Stomach (tissue), 9 donors: ENCODE measurements around the gene PPP1R9B. TPM values are rescaled to one million over a fixed set of nuclear protein-coding genes. Genes with fewer than 3 reads are reported as not detected.
A peak's percentile ranks its signal among the peaks of the same experiment; 100 is the strongest.

Source experiments
- DNase-seq, 2 donors: peaks; one replicate each; pipeline versions ENCODE4 v3.0.0 to v3.0.0-alpha.2; 2013 to 2019
- H3K27ac ChIP-seq, 5 donors: fragments of 200-600 bp in 4 of 5; sonication (generic) in 4 of 5; one replicate each; pipeline ENCODE4 v1.5.1; 2013 to 2019; ENCODE audit warnings: mild to moderate bottlenecking in 1 of 5, moderate library complexity in 1 of 5
- H3K27me3 ChIP-seq, 3 donors: fragments of 200-600 bp; sonication (generic); one replicate each; pipeline ENCODE4 v1.5.1; 2017 to 2019; ENCODE audit warnings: mixed run types in 1 of 3
- H3K36me3 ChIP-seq, 4 donors: fragments of 200-600 bp; sonication (generic); 1 replicate in 3 of 4; 2 replicates in 1 of 4; pipeline ENCODE4 v1.5.1; 2016 to 2019
- H3K4me1 ChIP-seq, 4 donors: fragments of 200-600 bp; sonication (generic); one replicate each; pipeline ENCODE4 v1.5.1; 2016 to 2019
- H3K4me3 ChIP-seq, 4 donors: fragments of 200-600 bp; sonication (generic) in 3 of 4; one replicate each; pipeline ENCODE4 v1.5.1; 2016 to 2019; ENCODE audit warnings: mild to moderate bottlenecking in 1 of 4
- H3K9me3 ChIP-seq, 4 donors: fragments of 200-600 bp; sonication (generic); one replicate each; pipeline ENCODE4 v1.5.1; 2016 to 2019
- EP300 ChIP-seq: sonication (generic); formaldehyde crosslinking; IDR thresholded peaks from one replicate; pipeline ENCODE4 v1.6.1; 2017; ENCODE audit warnings: antibody characterized with exemption
- POLR2A ChIP-seq, 4 donors: fragments of 450-650 bp; IDR thresholded peaks; one replicate each; pipeline ENCODE4 v1.6.1; 2016; ENCODE audit warnings: antibody characterized with exemption in 4 of 4, control low read depth in 2 of 4, mild to moderate bottlenecking in 1 of 4, moderate library complexity in 1 of 4
- POLR2AphosphoS5 ChIP-seq, 3 donors: sonication (generic); formaldehyde crosslinking; IDR thresholded peaks; one replicate each; pipeline ENCODE4 v1.6.1; 2016; ENCODE audit warnings: antibody characterized with exemption in 3 of 3
- WGBS, 5 donors: extraction: QIAGEN DNeasy Blood & Tissue Kit in 3 of 5; methylation state at CpG; one replicate each; pipeline versions ENCODE4 v1.1.5 to v1.1.7; 2013 to 2018; 5-methylcytosine and 5-hydroxymethylcytosine counted together
- intact Hi-C: fragments of 100-400 bp; cut with DNase I; formaldehyde crosslinking; loops from one replicate; pipeline ENCODE4 v1.15.1; 2023; ENCODE audit warnings: low total_unique reads
- polyA plus RNA-seq, 3 donors: library from polyadenylated mRNA; stranded (reverse); fragments of 200-250 nt; gene quantifications; one replicate each; pipeline ENCODE4 v1.2.3, GENCODE V29; 2013
- total RNA-seq, 5 donors: library from RNA; depleted of rRNA; stranded (reverse); fragments of >200 nt; gene quantifications; one replicate each; pipeline versions ENCODE4 v1.1.0 to v1.2.3, GENCODE V29; 2014 to 2016
- TF ChIP-seq, protein P1 (sequence below), 7 experiments: fragments of 450-650 bp in 4 of 7; fragments of 200-600 bp in 3 of 7; sonication (generic) in 3 of 7; IDR thresholded peaks; one replicate each; pipeline ENCODE4 v1.5.1; 2016 to 2019; ENCODE audit warnings: antibody characterized with exemption in 7 of 7, control low read depth in 2 of 7, mild to moderate bottlenecking in 1 of 7
- donor health status: healthy with polysubstance abuse.
- donor health status: Bipolar disorder and iron deficiency.
- donor health status: healthy.

Gene PPP1R9B
- total and polyA plus RNA-seq, 8 donors, result 11.6 to 64.2 (median 18.9) TPM

DNA sequence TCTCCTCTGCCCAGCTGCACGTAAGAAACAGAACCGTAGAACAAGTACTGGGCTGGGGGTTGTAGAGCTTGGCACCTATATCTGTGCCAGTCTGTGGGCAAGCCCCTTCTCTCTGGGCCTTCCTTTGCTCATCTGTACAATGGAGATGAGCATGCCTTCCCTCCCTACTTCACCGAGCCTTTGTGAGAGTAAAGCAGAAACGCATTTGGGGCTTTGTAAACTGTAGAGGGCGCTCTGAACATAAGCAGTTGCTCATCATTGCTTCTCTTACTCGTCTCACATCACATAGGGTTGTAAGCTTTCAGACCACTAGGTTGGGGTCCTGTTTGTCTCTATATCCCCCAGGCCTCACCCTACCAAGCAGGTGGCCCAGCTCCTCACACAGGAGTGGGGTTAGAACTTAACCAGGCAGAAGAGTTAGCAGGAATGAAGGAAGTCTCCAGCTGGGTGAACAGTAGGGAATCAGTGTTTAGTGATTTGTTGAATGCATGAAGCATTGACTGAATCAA, 35.6 kb downstream of the PPP1R9B start:
- WGBS, 5 donors, result 13 to 22% (median 19%) methylated on average over 6 of the region's 6 CpGs
- peaks cover 0 to 33% (median 10%) of the 10 kb centered on the region in 3 donors for H3K27me3 ChIP-seq
- intact Hi-C loops, result no loop called here

DNA sequence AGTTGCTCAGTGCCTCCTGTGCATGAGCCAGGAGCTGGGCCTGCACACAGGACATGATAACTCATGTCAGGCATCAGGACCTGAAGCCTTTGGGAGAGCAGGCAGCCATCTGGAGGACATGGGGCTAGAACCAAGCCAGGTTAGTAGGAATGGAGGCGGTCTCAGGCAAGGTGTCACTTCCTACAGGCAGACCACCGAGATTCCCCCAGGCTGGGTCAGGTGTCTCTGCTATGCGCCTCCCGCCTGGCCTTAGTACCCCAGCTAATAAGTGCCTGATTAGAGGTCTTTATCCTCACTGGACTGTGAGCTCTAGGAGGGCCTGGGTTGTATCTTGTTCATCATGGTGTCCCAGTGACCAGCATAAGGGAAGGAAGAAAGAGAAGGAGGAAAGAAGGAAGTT, 36.1 kb downstream of the PPP1R9B start:
- 71 to 87% (median 80%) methylated on average over 2 to 4 of the region's 4 CpGs for WGBS, 5 donors
- H3K4me3 ChIP-seq, result no peak overlapping the region
- H3K36me3 ChIP-seq, result peaks cover 0 to 21% (median 20%) of the 10 kb centered on the region in 4 donors
- peaks cover 39 to 60% (median 47%) of the 10 kb centered on the region in 4 donors for H3K4me1 ChIP-seq
- TF ChIP-seq POLR2A (IDR thresholded peaks at IDR 0.05) (no peak), POLR2AphosphoS5 (IDR thresholded peaks at IDR 0.05) (no peak), EP300 (no peak)
- TF ChIP-seq, protein P1, sequence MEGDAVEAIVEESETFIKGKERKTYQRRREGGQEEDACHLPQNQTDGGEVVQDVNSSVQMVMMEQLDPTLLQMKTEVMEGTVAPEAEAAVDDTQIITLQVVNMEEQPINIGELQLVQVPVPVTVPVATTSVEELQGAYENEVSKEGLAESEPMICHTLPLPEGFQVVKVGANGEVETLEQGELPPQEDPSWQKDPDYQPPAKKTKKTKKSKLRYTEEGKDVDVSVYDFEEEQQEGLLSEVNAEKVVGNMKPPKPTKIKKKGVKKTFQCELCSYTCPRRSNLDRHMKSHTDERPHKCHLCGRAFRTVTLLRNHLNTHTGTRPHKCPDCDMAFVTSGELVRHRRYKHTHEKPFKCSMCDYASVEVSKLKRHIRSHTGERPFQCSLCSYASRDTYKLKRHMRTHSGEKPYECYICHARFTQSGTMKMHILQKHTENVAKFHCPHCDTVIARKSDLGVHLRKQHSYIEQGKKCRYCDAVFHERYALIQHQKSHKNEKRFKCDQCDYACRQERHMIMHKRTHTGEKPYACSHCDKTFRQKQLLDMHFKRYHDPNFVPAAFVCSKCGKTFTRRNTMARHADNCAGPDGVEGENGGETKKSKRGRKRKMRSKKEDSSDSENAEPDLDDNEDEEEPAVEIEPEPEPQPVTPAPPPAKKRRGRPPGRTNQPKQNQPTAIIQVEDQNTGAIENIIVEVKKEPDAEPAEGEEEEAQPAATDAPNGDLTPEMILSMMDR (IDR thresholded peaks at IDR 0.05), result no peak
- DNase-seq, result no peak
- H3K27ac ChIP-seq, result no peak overlapping the region
- peaks cover 0 to 33% (median 10%) of the 10 kb centered on the region in 3 donors for H3K27me3 ChIP-seq
- intact Hi-C loops, result no loop called here
- H3K9me3 ChIP-seq, result no peaks in the 10 kb centered on the region

More for the DNA sequence above, 35.6 kb downstream of the PPP1R9B start:
- TF ChIP-seq, protein P1 (IDR thresholded peaks at IDR 0.05), result peak in 5 of 7 experiments; percentile 18 to 43 (median 29)
- no peak for TF ChIP-seq POLR2AphosphoS5 (IDR thresholded peaks at IDR 0.05)
- TF ChIP-seq EP300, result no peak
- DNase-seq, result peak; percentile 45 to 75
- H3K4me3 ChIP-seq, result no peak overlapping the region
- H3K4me1 ChIP-seq, result peaks cover 39 to 60% (median 47%) of the 10 kb centered on the region in 4 donors
- H3K9me3 ChIP-seq, result no peaks in the 10 kb centered on the region
- no peak overlapping the region for H3K27ac ChIP-seq
- peaks cover 0 to 16% (median 14%) of the 10 kb centered on the region in 4 donors for H3K36me3 ChIP-seq

DNA sequence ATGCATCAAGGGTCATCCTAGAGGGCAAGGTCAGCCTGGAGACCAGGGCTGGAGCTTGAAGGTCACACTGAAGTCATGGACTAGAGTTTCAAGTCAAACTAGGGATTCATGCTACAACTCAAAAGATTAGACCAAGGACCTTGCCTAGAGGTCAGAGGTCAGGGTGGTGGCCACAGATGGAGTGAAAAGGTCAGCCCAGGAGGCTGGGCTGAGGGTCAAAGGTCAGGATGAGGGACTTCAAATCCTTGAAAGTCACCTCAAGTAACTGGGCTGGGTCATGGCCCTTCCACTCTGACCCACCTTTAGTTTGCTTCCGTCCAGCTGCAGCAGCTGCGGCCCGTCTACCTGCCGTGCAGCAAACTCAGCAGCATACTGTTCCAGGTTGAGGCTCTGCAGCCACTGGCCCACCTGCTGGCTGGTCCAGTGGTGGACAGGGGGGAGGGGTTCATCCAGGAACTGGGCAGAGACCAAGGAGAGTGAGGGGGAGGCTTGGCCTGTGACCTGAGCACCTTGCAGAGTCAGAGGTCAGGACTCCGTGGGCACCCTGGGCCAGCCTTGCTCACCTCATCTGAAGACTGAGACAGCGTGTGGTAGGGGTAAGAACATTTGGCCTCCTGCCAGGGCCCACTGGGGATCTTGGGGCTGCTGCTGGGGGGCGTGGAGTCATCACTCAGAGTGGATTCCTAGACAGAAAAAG, 36.7 kb downstream of the PPP1R9B start:
- H3K27ac ChIP-seq, result peak overlapping the region in 1 of 5 donors; percentile 82
- intact Hi-C loops, result no loop called here

GRCh38 chr17:50112694-50113093, 37.8 kb downstream of the PPP1R9B start:
- H3K9me3 ChIP-seq, result no peaks in the 10 kb centered on the region
- no peak overlapping the region for H3K4me3 ChIP-seq
- 63 to 77% (median 66%) methylated on average over 8 to 17 of the region's 17 CpGs for WGBS, 5 donors
- intact Hi-C loops, result no loop called here
- no peak for TF ChIP-seq EP300
- TF ChIP-seq, protein P1 (IDR thresholded peaks at IDR 0.05), result peak in 1 of 7 experiments; percentile 4
- TF ChIP-seq POLR2AphosphoS5 (IDR thresholded peaks at IDR 0.05), result no peak
- no peak for TF ChIP-seq POLR2A (IDR thresholded peaks at IDR 0.05)
- no peak for DNase-seq
- H3K36me3 ChIP-seq, result peaks cover 16 to 38% (median 37%) of the 10 kb centered on the region in 4 donors
- peaks cover 0 to 21% (median 5%) of the 10 kb centered on the region in 3 donors for H3K27me3 ChIP-seq
- peak overlapping the region in 4 of 5 donors; percentile 71 to 82 (median 76) for H3K27ac ChIP-seq
- peaks cover 35 to 53% (median 41%) of the 10 kb centered on the region in 4 donors for H3K4me1 ChIP-seq

More for the DNA sequence above, 36.7 kb downstream of the PPP1R9B start:
- Histone ChIP-seq H3K27me3 (peaks cover 0 to 28% (median 10%) of the 10 kb centered on the region in 3 donors), H3K9me3 (no peaks in the 10 kb centered on the region), H3K36me3 (peaks cover 6 to 28% (median 26%) of the 10 kb centered on the region in 4 donors), H3K4me3 (no peak overlapping the region), H3K4me1 (peaks cover 39 to 60% (median 47%) of the 10 kb centered on the region in 4 donors)
- 60 to 78% (median 73%) methylated on average over 7 of the region's 7 CpGs for WGBS, 5 donors
- TF ChIP-seq POLR2A (IDR thresholded peaks at IDR 0.05), result no peak
- TF ChIP-seq, protein P1 (IDR thresholded peaks at IDR 0.05), result no peak
- TF ChIP-seq POLR2AphosphoS5 (IDR thresholded peaks at IDR 0.05), result no peak
- no peak for TF ChIP-seq EP300
- no peak for DNase-seq
